Endothelial cell (in vitro differentiated cells): ENCODE data around the gene ATP6V1E1. TPM values are rescaled to one million over a fixed set of nuclear protein-coding genes. Genes with fewer than 3 reads are reported as not detected.
"Not testable (repeated sequence)": the region's sequence is repeated elsewhere in the genome, so short reads cannot be mapped to it uniquely, and the experiment has no call there.

ENCODE experiments used
- DNase-seq: peaks from one replicate; pipeline ENCODE4 v3.0.0; 2021; ENCODE audit warnings: low spot score
- H3K27ac Mint-ChIP-seq: one replicate; pipeline ENCODE4 v1.8.0; 2021; ENCODE audit warnings: mixed read lengths, inconsistent platforms; ENCODE audit not compliant: unreplicated experiment
- H3K27me3 Mint-ChIP-seq: one replicate; pipeline ENCODE4 v1.8.0; 2021; ENCODE audit warnings: mild to moderate bottlenecking, moderate library complexity, mixed read lengths, inconsistent platforms; ENCODE audit not compliant: unreplicated experiment
- H3K36me3 Mint-ChIP-seq: one replicate; pipeline ENCODE4 v1.8.0; 2021; ENCODE audit warnings: mild to moderate bottlenecking, low read depth, mixed read lengths, inconsistent platforms; ENCODE audit not compliant: unreplicated experiment
- H3K4me1 Mint-ChIP-seq: one replicate; pipeline ENCODE4 v1.8.0; 2021; ENCODE audit warnings: mild to moderate bottlenecking, mixed read lengths, inconsistent platforms; ENCODE audit not compliant: unreplicated experiment
- H3K4me3 Mint-ChIP-seq: one replicate; pipeline ENCODE4 v1.8.0; 2021; ENCODE audit warnings: mild to moderate bottlenecking, mixed read lengths, inconsistent platforms; ENCODE audit not compliant: unreplicated experiment
- H3K9me3 Mint-ChIP-seq: one replicate; pipeline ENCODE4 v1.8.0; 2021; ENCODE audit warnings: mixed read lengths, inconsistent platforms; ENCODE audit not compliant: unreplicated experiment
- total RNA-seq: library from RNA; stranded (reverse); fragmentation: NEBNext Ultra II Directional; extraction: Animal tissue kit (Norgen Biotek cat#: 25700); gene quantifications from one replicate; pipeline ENCODE4 v1.2.1, GENCODE V29; 2021; ENCODE audit not compliant: unreplicated experiment
- TF ChIP-seq, protein P1 (sequence below): fragments of 200-600 bp; sonication (generic); IDR thresholded peaks from one replicate; pipeline ENCODE4 v1.5.0; 2021; ENCODE audit warnings: antibody characterized with exemption; ENCODE audit not compliant: unreplicated experiment

ATP6V1E1 gene
- total RNA-seq, 1 donor from 2014 or later = 80.4 TPM

- Mint-ChIP-seq H3K36me3 (no peaks in the 10 kb centered on the region), H3K27me3 (peaks cover 16% of the 10 kb centered on the region), H3K4me3 (no peak overlapping the region), H3K4me1 (peaks cover 20% of the 10 kb centered on the region), H3K27ac (peak overlapping the region; percentile 11), H3K9me3 (no peaks in the 10 kb centered on the region)
- DNase-seq = no peak
- TF ChIP-seq, protein P1, sequence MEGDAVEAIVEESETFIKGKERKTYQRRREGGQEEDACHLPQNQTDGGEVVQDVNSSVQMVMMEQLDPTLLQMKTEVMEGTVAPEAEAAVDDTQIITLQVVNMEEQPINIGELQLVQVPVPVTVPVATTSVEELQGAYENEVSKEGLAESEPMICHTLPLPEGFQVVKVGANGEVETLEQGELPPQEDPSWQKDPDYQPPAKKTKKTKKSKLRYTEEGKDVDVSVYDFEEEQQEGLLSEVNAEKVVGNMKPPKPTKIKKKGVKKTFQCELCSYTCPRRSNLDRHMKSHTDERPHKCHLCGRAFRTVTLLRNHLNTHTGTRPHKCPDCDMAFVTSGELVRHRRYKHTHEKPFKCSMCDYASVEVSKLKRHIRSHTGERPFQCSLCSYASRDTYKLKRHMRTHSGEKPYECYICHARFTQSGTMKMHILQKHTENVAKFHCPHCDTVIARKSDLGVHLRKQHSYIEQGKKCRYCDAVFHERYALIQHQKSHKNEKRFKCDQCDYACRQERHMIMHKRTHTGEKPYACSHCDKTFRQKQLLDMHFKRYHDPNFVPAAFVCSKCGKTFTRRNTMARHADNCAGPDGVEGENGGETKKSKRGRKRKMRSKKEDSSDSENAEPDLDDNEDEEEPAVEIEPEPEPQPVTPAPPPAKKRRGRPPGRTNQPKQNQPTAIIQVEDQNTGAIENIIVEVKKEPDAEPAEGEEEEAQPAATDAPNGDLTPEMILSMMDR = no peak
Measured at GRCh38 chr22:17570851-17571631, 57.5 kb downstream of the ATP6V1E1 start.

DNA sequence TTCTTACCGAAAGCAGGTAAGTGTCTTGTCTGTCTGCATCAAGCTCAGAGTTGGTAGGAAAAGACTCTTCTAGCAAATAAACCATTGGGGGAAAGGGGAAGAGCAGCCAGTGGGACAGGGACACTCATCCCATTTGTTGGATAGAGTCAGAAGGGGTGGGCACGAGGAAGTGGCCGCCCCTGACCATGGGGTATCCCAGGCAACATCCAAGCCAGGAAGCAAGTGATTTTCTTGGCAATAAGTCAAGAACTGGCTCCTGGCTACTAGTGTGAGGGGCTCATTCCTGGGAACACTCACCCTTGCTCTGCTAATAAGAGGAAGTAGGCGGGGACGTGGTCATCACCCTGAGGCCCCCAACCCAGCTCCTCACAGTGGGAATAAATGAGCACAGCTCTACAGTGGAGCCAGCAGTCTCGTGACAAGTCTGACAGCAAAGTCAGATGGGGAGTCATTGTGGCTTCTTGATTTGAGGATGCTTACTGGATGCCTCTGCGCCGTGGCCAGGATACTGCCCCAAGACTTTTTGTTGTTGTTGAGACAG, 58.5 kb downstream of the ATP6V1E1 start:
- no peaks in the 10 kb centered on the region for H3K9me3 Mint-ChIP-seq
- H3K4me3 Mint-ChIP-seq = no peak overlapping the region
- H3K27me3 Mint-ChIP-seq = peaks cover 13% of the 10 kb centered on the region
- H3K27ac Mint-ChIP-seq = peak overlapping the region; percentile 45
- no peak for DNase-seq
- H3K4me1 Mint-ChIP-seq = peaks cover 20% of the 10 kb centered on the region
- TF ChIP-seq, protein P1 = no peak
- H3K36me3 Mint-ChIP-seq = no peaks in the 10 kb centered on the region

DNA sequence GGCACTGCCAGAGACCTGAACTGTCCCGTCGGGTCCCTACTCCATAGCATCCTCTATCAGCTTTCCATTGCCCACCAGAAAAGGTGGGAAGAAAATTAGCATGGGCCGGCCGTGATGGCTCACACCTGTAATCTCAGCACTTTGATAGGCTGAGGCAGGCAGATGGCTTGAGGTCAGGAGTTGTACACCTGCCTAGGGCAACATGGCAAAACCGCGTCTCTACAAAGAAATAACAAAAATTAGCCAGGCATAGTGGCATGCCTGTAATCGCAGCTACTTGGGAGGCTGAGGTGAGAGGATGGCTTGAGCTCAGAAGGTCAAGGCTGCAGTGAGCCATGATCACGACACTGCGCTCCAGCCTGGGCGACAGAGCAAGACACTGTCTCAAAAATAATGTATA, 61.8 kb downstream of the ATP6V1E1 start:
- Mint-ChIP-seq H3K4me1 (peaks cover 20% of the 10 kb centered on the region), H3K36me3 (peaks cover 5% of the 10 kb centered on the region), H3K27me3 (peaks cover 9% of the 10 kb centered on the region), H3K27ac (no peak overlapping the region), H3K9me3 (no peaks in the 10 kb centered on the region), H3K4me3 (no peak overlapping the region)
- no peak for DNase-seq
- TF ChIP-seq, protein P1 = no peak

GRCh38 chr22:17566016-17566687, 62.4 kb downstream of the ATP6V1E1 start:
- not testable (repeated sequence) for H3K36me3 Mint-ChIP-seq, H3K9me3 Mint-ChIP-seq, DNase-seq, H3K27me3 Mint-ChIP-seq
- Mint-ChIP-seq H3K27ac (peak overlapping the region; percentile 51), H3K4me3 (peak overlapping the region; percentile 10), H3K4me1 (peaks cover 20% of the 10 kb centered on the region)

DNA sequence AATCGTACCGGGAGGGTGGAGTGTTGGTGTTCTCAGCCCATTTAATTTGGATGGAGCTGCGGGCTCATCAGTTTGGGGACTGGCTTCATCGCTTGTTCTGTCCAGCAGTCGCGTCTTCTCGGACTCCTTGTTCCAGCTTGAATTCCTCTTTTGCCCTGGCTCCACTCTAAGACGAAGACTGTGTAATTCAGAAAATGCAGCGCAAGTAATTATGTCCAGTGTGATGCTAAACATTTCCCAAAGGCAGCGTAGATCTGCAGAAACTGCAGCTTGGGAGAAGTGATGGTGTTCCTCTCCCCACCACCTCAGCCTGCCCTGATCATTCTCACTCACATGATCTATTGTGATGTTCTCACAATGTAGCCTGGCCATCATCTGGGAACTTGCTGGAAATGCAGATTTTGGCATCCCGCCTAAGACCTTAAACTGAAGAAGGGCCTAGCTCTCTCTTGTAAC, 64.6 kb downstream of the ATP6V1E1 start:
- peaks cover 14% of the 10 kb centered on the region for H3K27me3 Mint-ChIP-seq
- no peaks in the 10 kb centered on the region for H3K9me3 Mint-ChIP-seq
- H3K36me3 Mint-ChIP-seq = peaks cover 19% of the 10 kb centered on the region
- H3K4me3 Mint-ChIP-seq = no peak overlapping the region
- no peaks in the 10 kb centered on the region for H3K4me1 Mint-ChIP-seq
- TF ChIP-seq, protein P1 = no peak
- no peak overlapping the region for H3K27ac Mint-ChIP-seq
- no peak for DNase-seq
